Measurements from ENCODE around the gene XIRP1. TPM values are rescaled to one million over a fixed set of nuclear protein-coding genes. Genes with fewer than 3 reads are reported as not detected.

XIRP1 gene
- total and polyA plus RNA-seq, 9 donors = 0.04 to 0.13 (median 0.11) TPM; not detected in 5

GRCh38 chr3:39150803-39151631, 41.4 kb downstream of the XIRP1 start:
- Histone ChIP-seq H3K9me3 (no peaks in the 10 kb centered on the region), H3K4me1 (ENCODE audit: insufficient read depth) (peaks cover 38% of the 10 kb centered on the region), H3K36me3 (no peaks in the 10 kb centered on the region), H3K27me3 (no peaks in the 10 kb centered on the region), H3K4me3 (peak overlapping the region; percentile 99), H3K27ac (peak overlapping the region; percentile 91 to 95)
- 5 to 6% (median 6%) methylated on average over 9 of the region's 9 CpGs for WGBS, 3 donors
- DNase-seq = peak; percentile 93 to 97 (median 96)
- intact Hi-C loops (cut with DNase I) = no loop called here
- TF ChIP-seq POLR2A (IDR thresholded peaks at IDR 0.05) = peak; percentile 40
- TF ChIP-seq CTCF (IDR thresholded peaks at IDR 0.05) = no peak

GRCh38 chr3:39150148-39150802, 42.1 kb downstream of the XIRP1 start:
- no peak for TF ChIP-seq EP300 (IDR thresholded peaks at IDR 0.05)
- TF ChIP-seq CTCF (IDR thresholded peaks at IDR 0.05) = no peak
- no peak for TF ChIP-seq POLR2A (IDR thresholded peaks at IDR 0.05)
- 23 to 35% (median 24%) methylated on average over 5 of the region's 5 CpGs for WGBS, 3 donors
- H3K4me1 ChIP-seq (ENCODE audit: insufficient read depth) = peaks cover 38% of the 10 kb centered on the region
- no peaks in the 10 kb centered on the region for H3K27me3 ChIP-seq
- peak overlapping the region; percentile 91 to 95 for H3K27ac ChIP-seq
- H3K9me3 ChIP-seq = no peaks in the 10 kb centered on the region
- H3K4me3 ChIP-seq = peak overlapping the region; percentile 99
- H3K36me3 ChIP-seq = no peaks in the 10 kb centered on the region
- peak in 2 of 5 donors; percentile 35 to 42 for DNase-seq
- intact Hi-C loops (cut with DNase I) = no loop called here

- H3K36me3 ChIP-seq = no peaks in the 10 kb centered on the region
- H3K27ac ChIP-seq = peak overlapping the region in 1 of 2 donors; percentile 95
- H3K9me3 ChIP-seq = no peaks in the 10 kb centered on the region
- H3K4me3 ChIP-seq = no peak overlapping the region
- DNase-seq = no peak
- H3K4me1 ChIP-seq (ENCODE audit: insufficient read depth) = peaks cover 38% of the 10 kb centered on the region
- intact Hi-C loops (cut with DNase I) = loop anchor here in 2 of 4 donors (5.0 kb wide), 2 partner anchors 38 to 42 kb away; partner anchors contain the start of genes GORASP1 (in 1 of the 2) and TTC21A (in 1 of the 2)
- WGBS, 3 donors = 86 to 90% (median 90%) methylated on average over 3 of the region's 3 CpGs
- no peak for TF ChIP-seq POLR2A (IDR thresholded peaks at IDR 0.05)
- TF ChIP-seq CTCF (IDR thresholded peaks at IDR 0.05) = no peak
- TF ChIP-seq EP300 (IDR thresholded peaks at IDR 0.05) = no peak
- no peaks in the 10 kb centered on the region for H3K27me3 ChIP-seq
Measured at GRCh38 chr3:39149498-39150147, 42.8 kb downstream of the XIRP1 start.

- intact Hi-C loops (cut with DNase I) = loop anchor here in 2 of 4 donors (5.0 kb wide), 2 partner anchors 38 to 42 kb away; partner anchors contain the start of genes GORASP1 (in 1 of the 2) and TTC21A (in 1 of the 2)
- TF ChIP-seq POLR2A (IDR thresholded peaks at IDR 0.05) = no peak
- no peak for TF ChIP-seq EP300 (IDR thresholded peaks at IDR 0.05)
- TF ChIP-seq CTCF (IDR thresholded peaks at IDR 0.05) = no peak
- Histone ChIP-seq H3K36me3 (no peaks in the 10 kb centered on the region), H3K27me3 (no peaks in the 10 kb centered on the region), H3K4me3 (no peak overlapping the region), H3K27ac (peak overlapping the region in 1 of 2 donors; percentile 95), H3K4me1 (ENCODE audit: insufficient read depth) (peaks cover 38% of the 10 kb centered on the region), H3K9me3 (no peaks in the 10 kb centered on the region)
- WGBS, 3 donors = 67 to 82% (median 67%) methylated on average over 4 of the region's 4 CpGs
- DNase-seq = no peak
Measured at GRCh38 chr3:39149059-39149455, 43.3 kb downstream of the XIRP1 start.

Data from ovary (tissue), 9 donors.